DND-41 (cell line): Measurements from ENCODE around the gene TBC1D22B.

Experiments used
- ATAC-seq: fragments of 200-7000 bp; cut with Tn5 transposase; 3 replicates; pipeline ENCODE4 v1.9.1; 2021; ENCODE audit warnings: low read depth; ENCODE audit not compliant: insufficient read depth
- DNase-seq: peaks from one replicate; pipeline ENCODE4 v3.0.0-alpha.2; 2020
- H2AFZ ChIP-seq: 2 replicates; pipeline ENCODE4 v1.6.0; 2012; ENCODE audit warnings: low read depth, low read length
- H3K27ac ChIP-seq: 2 replicates; pipeline ENCODE4 v1.5.1; 2012; ENCODE audit warnings: low read length, inconsistent platforms
- H3K27me3 ChIP-seq: fragments of 200-600 bp; sonication (generic); 2 replicates; pipeline ENCODE4 v1.6.0; 2012; ENCODE audit warnings: low read length, mild to moderate bottlenecking, inconsistent platforms; ENCODE audit not compliant: insufficient read depth, poor library complexity
- H3K36me3 ChIP-seq: 2 replicates; pipeline ENCODE4 v1.5.1; 2012; ENCODE audit warnings: low read length, inconsistent platforms; ENCODE audit not compliant: insufficient read depth
- H3K4me1 ChIP-seq: 2 replicates; pipeline ENCODE4 v1.5.1; 2012; ENCODE audit warnings: mild to moderate bottlenecking, low read length; ENCODE audit not compliant: insufficient read depth
- H3K4me2 ChIP-seq: 2 replicates; pipeline ENCODE4 v1.6.0; 2012; ENCODE audit warnings: mild to moderate bottlenecking, moderate library complexity, low read length, inconsistent platforms; ENCODE audit not compliant: insufficient read depth
- H3K4me3 ChIP-seq, 2 experiments: fragments of 200-600 bp in 1 of 2; shearing (Covaris generic) in 1 of 2; 2 replicates each; pipeline ENCODE4 v1.5.1; 2012 to 2016; ENCODE audit warnings: inconsistent platforms in 2 of 2, low read length in 2 of 2, mild to moderate bottlenecking in 2 of 2, low read depth in 1 of 2, moderate library complexity in 1 of 2
- H3K79me2 ChIP-seq: 2 replicates; pipeline ENCODE4 v1.6.0; 2012; ENCODE audit warnings: low read length, inconsistent platforms; ENCODE audit not compliant: insufficient read depth
- H3K9ac ChIP-seq: 2 replicates; pipeline ENCODE4 v1.6.0; 2012; ENCODE audit warnings: low read depth, mild to moderate bottlenecking, inconsistent platforms, low read length, moderate library complexity
- H3K9me3 ChIP-seq: 2 replicates; pipeline ENCODE4 v1.5.1; 2012; ENCODE audit warnings: low read length, moderate library complexity, mild to moderate bottlenecking, inconsistent platforms; ENCODE audit not compliant: insufficient read depth, severe bottlenecking
- H4K20me1 ChIP-seq: 2 replicates; pipeline ENCODE4 v1.6.0; 2012; ENCODE audit warnings: low read length; ENCODE audit not compliant: insufficient read depth
- CTCF ChIP-seq: IDR thresholded peaks from 2 replicates; pipeline ENCODE4 v1.5.1; 2012; ENCODE audit warnings: borderline replicate concordance, low read length, moderate library complexity, mild to moderate bottlenecking; ENCODE audit not compliant: poor library complexity, severe bottlenecking; ENCODE audit errors: extremely low read depth
- EZH2 ChIP-seq: IDR thresholded peaks from 3 replicates; pipeline ENCODE4 v1.6.1; 2012; ENCODE audit warnings: borderline replicate concordance, low read depth, mild to moderate bottlenecking, moderate library complexity, low read length, inconsistent platforms; ENCODE audit not compliant: severe bottlenecking

TBC1D22B gene

GRCh38 chr6:37230104-37230503 lies 27.5 kb upstream of the TBC1D22B start:
- H3K36me3 ChIP-seq: no peaks in the 10 kb centered on the region
- H2AFZ ChIP-seq: no peak overlapping the region
- DNase-seq: no peak
- H3K4me2 ChIP-seq: no peak overlapping the region
- H3K4me1 ChIP-seq: no peaks in the 10 kb centered on the region
- no peak overlapping the region for H3K9ac ChIP-seq
- H3K27ac ChIP-seq: no peak overlapping the region
- no peak for TF ChIP-seq EZH2
- TF ChIP-seq CTCF: no peak
- no peak for ATAC-seq
- no peaks in the 10 kb centered on the region for H3K27me3 ChIP-seq
- no peaks in the 10 kb centered on the region for H3K79me2 ChIP-seq
- no peaks in the 10 kb centered on the region for H3K9me3 ChIP-seq
- H4K20me1 ChIP-seq: no peaks in the 10 kb centered on the region
- H3K4me3 ChIP-seq: no peak overlapping the region

GRCh38 chr6:37232430-37233017 lies 25.0 kb upstream of the TBC1D22B start:
- H2AFZ ChIP-seq: no peak overlapping the region

GRCh38 chr6:37233541-37233940 lies 24.0 kb upstream of the TBC1D22B start:
- peaks cover 2% of the 10 kb centered on the region for H3K79me2 ChIP-seq
- DNase-seq: no peak

More at GRCh38 chr6:37232430-37233017, 25.0 kb upstream of the TBC1D22B start:
- no peak for DNase-seq
- TF ChIP-seq CTCF: no peak
- TF ChIP-seq EZH2: no peak
- H3K9me3 ChIP-seq: no peaks in the 10 kb centered on the region
- no peak overlapping the region for H3K27ac ChIP-seq
- H3K4me3 ChIP-seq: no peak overlapping the region
- no peaks in the 10 kb centered on the region for H3K36me3 ChIP-seq
- H3K4me1 ChIP-seq: no peaks in the 10 kb centered on the region
- peaks cover 2% of the 10 kb centered on the region; the same call in 1 of the 2 replicates for H3K79me2 ChIP-seq
- no peaks in the 10 kb centered on the region for H4K20me1 ChIP-seq
- ATAC-seq: no peak
- no peak overlapping the region for H3K4me2 ChIP-seq
- no peak overlapping the region for H3K9ac ChIP-seq
- no peaks in the 10 kb centered on the region for H3K27me3 ChIP-seq

More at GRCh38 chr6:37233541-37233940, 24.0 kb upstream of the TBC1D22B start:
- no peaks in the 10 kb centered on the region for H3K36me3 ChIP-seq
- H3K4me2 ChIP-seq: no peak overlapping the region
- no peak for ATAC-seq
- H2AFZ ChIP-seq: no peak overlapping the region
- no peak overlapping the region for H3K9ac ChIP-seq
- H3K9me3 ChIP-seq: no peaks in the 10 kb centered on the region
- H3K27me3 ChIP-seq: no peaks in the 10 kb centered on the region
- H3K4me3 ChIP-seq: no peak overlapping the region
- no peaks in the 10 kb centered on the region for H3K4me1 ChIP-seq
- no peaks in the 10 kb centered on the region for H4K20me1 ChIP-seq
- no peak for TF ChIP-seq EZH2
- TF ChIP-seq CTCF: no peak
- H3K27ac ChIP-seq: no peak overlapping the region
